Mammary epithelial cell (primary cell): ENCODE data around the gene COL23A1.
A peak's percentile ranks its signal among the peaks of the same experiment; 100 is the strongest.

Experiments
- EZH2 ChIP-seq: IDR thresholded peaks from 2 replicates; pipeline ENCODE4 v1.6.1; 2012; ENCODE audit warnings: low read length, inconsistent platforms, borderline replicate concordance
- TF ChIP-seq, protein P1 (sequence below), 2 donors: IDR thresholded peaks in 1 of 2; conservative IDR thresholded peaks in 1 of 2; 2 replicates each; pipeline ENCODE4 v1.5.1; 2011 to 2012; ENCODE audit warnings: inconsistent platforms in 2 of 2, low read length in 2 of 2, mild to moderate bottlenecking in 2 of 2, control low read depth in 1 of 2, low read depth in 1 of 2; ENCODE audit not compliant: insufficient read depth in 1 of 2; ENCODE audit errors: extremely low read depth in 1 of 2

DNA sequence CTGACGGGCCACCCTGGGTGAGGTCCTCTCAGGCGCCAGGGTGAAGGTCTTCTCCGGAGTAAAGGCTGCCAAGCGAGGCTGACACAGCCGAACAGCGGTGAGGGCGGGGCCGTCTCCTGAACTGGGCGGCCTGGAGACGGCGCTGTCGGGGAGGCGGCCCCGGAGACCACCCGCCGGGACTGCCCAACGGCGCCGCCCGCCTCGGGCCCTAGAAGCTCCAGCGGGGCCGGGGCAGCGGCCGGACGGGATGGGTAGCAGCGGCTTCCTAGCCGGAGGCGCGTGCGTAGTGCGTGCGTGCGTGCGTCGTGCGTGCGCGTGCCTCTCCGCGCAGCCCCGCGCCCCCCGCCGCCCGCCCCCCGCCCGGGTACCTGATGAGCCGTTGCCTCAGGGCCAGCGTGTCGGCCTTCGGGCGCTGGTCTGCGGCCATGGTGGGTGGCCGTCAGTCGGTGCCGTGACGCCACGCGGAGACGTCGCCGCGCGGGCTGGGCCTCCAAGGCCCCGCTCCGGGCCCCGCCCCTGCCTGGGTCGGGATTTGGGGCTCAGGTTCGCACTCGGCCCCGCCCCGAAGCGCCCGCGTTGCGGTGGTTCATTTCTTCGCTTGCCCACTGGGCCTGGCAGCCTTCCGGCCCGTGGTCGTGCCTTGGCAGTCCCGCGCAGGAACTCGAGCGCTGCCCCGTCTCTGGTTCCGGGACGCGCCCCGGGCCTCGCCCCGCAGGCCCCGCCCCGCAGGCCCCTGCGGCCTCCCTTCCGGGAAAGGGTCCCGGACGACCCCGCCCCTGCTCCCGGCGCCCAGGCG lies 357.9 kb downstream of the COL23A1 start, which contains the start of gene PHYKPL:
- TF ChIP-seq, protein P1, sequence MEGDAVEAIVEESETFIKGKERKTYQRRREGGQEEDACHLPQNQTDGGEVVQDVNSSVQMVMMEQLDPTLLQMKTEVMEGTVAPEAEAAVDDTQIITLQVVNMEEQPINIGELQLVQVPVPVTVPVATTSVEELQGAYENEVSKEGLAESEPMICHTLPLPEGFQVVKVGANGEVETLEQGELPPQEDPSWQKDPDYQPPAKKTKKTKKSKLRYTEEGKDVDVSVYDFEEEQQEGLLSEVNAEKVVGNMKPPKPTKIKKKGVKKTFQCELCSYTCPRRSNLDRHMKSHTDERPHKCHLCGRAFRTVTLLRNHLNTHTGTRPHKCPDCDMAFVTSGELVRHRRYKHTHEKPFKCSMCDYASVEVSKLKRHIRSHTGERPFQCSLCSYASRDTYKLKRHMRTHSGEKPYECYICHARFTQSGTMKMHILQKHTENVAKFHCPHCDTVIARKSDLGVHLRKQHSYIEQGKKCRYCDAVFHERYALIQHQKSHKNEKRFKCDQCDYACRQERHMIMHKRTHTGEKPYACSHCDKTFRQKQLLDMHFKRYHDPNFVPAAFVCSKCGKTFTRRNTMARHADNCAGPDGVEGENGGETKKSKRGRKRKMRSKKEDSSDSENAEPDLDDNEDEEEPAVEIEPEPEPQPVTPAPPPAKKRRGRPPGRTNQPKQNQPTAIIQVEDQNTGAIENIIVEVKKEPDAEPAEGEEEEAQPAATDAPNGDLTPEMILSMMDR (conservative IDR thresholded peaks at IDR 0.05 in 1 of 2, IDR thresholded peaks at IDR 0.05 in 1 of 2; ENCODE audit: extremely low read depth in 1 of 2, insufficient read depth in 1 of 2, low read depth in 1 of 2, low read length in 2 of 2): peak; percentile 2 to 17
- TF ChIP-seq EZH2: no peak
